NOMO-1 treated with dmso at 0.1 percent for 144 hours (cell line): ENCODE data around the gene SPON1.
"Not testable (repeated sequence)": the region's sequence is repeated elsewhere in the genome, so short reads cannot be mapped to it uniquely, and the experiment has no call there.

Experiments used
- DNase-seq: peaks from one replicate; lab custom pipeline; 2025; ENCODE audit not compliant: unreplicated experiment; lab: John Stamatoyannopoulos, UW

Gene SPON1

GRCh38 chr11:14262271-14262846, 299.8 kb downstream of the SPON1 start:
- DNase-seq = no peak

GRCh38 chr11:14264966-14265365, 302.4 kb downstream of the SPON1 start:
- no peak for DNase-seq

DNA sequence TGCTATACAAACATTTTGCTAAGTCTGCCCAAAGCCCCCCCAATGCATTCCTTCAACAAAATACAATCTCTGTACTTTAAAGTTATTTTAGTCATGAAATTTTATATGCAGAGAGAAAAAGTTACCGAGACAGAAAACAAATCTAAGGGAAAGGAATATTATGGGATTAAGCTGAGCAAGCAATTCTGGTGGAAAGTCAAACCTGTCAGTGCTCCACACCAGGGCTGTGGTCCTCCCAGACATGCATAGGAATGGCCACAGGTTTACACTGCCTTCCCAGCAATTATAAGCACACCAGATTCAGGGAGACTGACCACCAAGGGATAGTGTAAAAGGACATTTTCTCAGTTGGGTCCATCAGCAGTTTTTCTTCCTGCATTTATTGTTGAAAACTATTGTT, 304.1 kb downstream of the SPON1 start:
- DNase-seq = no peak

- DNase-seq = no peak
Observed at GRCh38 chr11:14267861-14268635, 305.5 kb downstream of the SPON1 start.

DNA sequence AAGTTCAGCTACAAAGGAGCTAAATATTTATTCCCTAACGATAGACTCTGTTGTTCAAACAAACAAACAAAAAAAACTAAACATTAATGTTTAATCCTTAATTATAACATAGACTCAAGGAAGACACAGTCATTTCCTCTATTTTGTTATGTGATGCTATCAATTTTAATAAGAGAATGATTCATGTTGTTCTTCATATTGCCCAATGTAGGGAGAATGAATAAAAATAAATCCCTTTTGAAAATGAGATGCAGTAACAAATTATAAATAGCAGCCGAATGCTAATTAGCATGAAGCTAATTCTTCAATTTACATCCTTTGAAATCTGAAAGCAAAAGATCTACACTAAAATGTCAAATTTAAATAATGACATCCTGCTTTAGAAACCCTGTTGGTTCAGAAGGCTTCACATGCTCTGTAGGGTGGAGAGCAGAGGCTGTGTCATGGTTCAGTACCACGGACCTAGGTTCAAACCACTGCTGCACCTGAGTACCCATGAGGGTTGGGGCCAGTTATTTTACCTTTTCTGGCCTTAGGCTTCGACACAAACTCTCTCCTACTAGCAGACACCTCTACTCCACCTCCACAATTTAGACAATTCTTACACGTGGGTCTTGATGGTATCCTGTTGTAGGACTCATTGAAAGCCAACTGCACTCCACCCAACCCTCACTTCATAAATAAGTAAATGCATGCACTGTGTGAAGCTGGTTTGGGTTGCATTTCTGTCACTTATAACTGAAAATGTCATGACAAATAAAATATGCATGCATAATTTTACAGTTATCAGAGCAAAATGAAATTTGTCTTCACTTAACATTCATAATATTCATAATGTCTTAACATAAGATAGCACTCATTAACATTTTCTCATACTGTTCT, 307.4 kb downstream of the SPON1 start:
- DNase-seq = no peak

DNA sequence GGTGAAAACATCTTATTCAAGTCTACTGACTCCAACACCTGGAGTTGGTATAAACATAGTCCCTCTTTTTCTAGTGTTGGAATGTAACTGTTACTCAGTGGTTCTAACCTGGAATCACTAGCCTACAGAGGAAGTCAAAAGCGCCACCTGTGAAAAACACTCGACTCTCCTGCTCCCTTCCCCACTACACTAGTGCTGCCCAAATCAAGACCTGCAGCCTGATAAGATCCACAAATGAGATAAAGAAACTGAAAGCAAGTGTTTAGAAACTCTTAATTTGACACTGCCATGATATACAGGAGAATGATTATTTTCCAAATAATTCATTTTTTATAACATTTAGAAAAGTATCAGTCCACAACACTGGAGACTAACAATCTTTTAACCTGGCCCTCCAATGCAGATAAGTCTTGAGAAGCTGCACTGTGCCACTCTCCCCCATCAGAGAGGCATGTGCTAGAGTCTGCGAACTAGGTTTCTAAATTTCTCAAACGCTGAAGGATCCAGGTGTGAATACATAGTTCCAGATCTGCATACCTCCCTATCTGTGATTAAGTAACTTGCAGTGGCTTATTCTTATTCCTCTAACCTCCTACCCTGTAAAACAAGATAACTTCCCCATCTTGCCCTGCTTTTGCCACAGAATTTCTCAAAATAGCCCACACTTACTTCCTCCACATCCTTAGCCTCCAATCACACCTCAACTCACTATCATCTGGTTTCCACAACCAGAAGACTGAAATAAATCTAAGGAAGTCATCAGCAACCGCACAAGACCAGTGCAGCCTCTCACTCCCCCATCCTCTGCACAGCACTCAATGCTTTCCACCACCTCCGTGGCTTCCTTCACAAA, 308.4 kb downstream of the SPON1 start:
- peak; percentile 99 for DNase-seq

GRCh38 chr11:14273895-14274294, 311.4 kb downstream of the SPON1 start:
- no peak for DNase-seq

GRCh38 chr11:14275076-14275475, 312.6 kb downstream of the SPON1 start:
- DNase-seq = no peak

GRCh38 chr11:14278869-14279268, 316.3 kb downstream of the SPON1 start:
- not testable (repeated sequence) for DNase-seq

DNA sequence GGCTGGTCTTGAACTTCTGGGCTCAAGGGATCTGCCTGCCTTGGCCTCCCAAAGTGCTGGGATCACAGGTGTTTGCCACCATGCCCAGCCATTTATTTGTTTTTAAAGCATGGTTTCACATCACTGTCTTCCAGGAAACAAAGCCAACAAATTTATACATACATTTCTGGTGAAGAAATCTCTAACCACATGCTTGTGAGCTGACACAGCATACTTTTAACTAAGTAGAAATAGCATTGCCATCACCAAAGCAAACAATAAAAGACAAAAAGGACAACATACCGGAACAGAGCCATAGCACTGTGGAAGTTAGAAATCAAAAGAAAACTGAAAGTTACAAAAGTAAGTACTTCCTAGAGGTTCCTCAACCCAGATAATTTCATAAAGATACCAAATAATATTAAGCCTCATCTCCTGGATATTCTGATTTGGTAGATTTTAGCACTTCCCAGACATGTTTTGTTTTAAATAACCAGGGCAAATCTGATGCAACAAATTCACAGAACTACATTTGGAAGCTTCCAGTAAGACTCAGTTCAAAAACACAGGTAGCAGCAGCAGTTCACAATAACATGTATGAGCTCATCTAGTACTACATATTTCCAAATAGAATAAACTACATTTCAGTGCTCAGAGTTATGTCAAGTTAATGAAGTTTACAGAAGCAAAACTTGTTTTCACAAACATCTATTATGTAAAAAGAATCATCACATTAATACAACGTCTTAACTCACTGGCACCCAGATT, 325.8 kb downstream of the SPON1 start:
- no peak for DNase-seq

DNA sequence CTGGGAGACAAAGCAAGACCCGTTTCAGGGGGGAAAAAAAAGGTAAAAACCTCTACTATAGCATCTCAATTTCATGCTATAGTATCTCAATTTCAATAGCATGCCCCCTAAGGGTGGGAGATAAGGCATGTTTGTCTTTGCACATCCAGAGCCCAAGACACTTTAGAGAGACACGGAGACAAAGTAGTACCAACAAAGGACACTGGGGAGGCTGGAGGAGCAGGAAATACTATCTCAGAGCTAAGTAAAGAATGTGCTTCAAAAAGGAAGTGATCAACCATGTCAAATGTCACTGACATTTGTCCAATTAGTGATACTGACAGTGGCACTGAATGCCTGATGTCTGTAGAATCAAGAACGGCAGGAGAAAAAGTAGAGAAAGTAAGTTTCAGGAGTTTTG, 327.9 kb downstream of the SPON1 start:
- DNase-seq = no peak

GRCh38 chr11:14299921-14300320, 337.4 kb downstream of the SPON1 start:
- DNase-seq = no peak

- peak; percentile 75 for DNase-seq
Observed at GRCh38 chr11:14300661-14301304, 338.3 kb downstream of the SPON1 start.

- no peak for DNase-seq
Observed at GRCh38 chr11:14304601-14305000, 342.1 kb downstream of the SPON1 start.

- no peak for DNase-seq
Observed at GRCh38 chr11:14305649-14306048, 343.1 kb downstream of the SPON1 start.

GRCh38 chr11:14306481-14306880, 344.0 kb downstream of the SPON1 start:
- no peak for DNase-seq

GRCh38 chr11:14308114-14308896, 345.8 kb downstream of the SPON1 start:
- DNase-seq = peak; percentile 23

- no peak for DNase-seq
Observed at GRCh38 chr11:14308897-14309387, 346.4 kb downstream of the SPON1 start.
